Measurements from ENCODE around the gene CDH12.

The CDH12 gene

DNA sequence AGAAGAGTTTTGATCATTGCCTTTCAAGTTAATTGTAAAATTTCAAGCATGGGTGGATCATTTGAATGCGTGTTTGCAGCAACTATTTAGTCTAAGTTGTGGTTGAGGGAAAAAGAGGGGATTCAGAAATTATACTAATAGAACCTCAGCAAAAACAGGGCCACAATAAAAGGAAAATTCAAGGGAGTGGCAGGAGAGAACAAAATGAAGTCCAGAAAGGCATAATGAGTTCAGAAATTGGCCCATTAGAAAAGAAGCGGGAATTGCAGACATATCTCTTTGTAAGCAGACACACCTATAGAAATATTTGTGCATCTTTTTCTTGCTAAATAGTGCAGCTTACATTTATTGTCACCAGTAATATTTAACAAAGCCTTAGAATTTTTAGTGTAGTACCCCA, 960.0 kb downstream of the CDH12 start:
- TF ChIP-seq, protein P1, sequence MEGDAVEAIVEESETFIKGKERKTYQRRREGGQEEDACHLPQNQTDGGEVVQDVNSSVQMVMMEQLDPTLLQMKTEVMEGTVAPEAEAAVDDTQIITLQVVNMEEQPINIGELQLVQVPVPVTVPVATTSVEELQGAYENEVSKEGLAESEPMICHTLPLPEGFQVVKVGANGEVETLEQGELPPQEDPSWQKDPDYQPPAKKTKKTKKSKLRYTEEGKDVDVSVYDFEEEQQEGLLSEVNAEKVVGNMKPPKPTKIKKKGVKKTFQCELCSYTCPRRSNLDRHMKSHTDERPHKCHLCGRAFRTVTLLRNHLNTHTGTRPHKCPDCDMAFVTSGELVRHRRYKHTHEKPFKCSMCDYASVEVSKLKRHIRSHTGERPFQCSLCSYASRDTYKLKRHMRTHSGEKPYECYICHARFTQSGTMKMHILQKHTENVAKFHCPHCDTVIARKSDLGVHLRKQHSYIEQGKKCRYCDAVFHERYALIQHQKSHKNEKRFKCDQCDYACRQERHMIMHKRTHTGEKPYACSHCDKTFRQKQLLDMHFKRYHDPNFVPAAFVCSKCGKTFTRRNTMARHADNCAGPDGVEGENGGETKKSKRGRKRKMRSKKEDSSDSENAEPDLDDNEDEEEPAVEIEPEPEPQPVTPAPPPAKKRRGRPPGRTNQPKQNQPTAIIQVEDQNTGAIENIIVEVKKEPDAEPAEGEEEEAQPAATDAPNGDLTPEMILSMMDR (IDR thresholded peaks at IDR 0.05), result no peak
- H3K9me3 ChIP-seq, result no peaks in the 10 kb centered on the region
- DNase-seq, result no peak
- H3K4me3 ChIP-seq, result no peak overlapping the region
- no peaks in the 10 kb centered on the region for H3K36me3 ChIP-seq
- H3K27me3 ChIP-seq, result no peaks in the 10 kb centered on the region
- no peaks in the 10 kb centered on the region for H3K4me1 ChIP-seq
- no peak overlapping the region for H3K27ac ChIP-seq
- intact Hi-C loops (cut with DNase I; ENCODE audit: low total_unique reads), result no loop called here

DNA sequence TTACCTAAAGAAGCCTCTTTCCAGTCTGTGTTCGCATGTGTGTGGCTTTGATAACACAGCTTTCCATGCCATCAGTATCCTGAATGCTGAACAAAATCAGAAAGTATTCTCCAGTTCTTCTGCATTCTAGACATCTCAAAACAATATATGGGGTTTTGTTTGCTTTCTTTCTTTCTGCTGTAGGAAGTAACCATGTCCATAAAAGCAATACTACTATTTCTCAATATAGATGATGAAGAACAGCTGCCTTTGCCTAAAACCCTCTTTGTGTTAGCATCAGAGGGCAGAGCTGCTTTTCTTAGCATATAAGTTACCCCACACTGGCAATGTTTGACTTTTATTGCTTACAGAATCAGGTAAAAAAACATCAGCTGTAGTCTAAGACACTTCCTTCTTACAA, 963.6 kb downstream of the CDH12 start:
- Histone ChIP-seq H3K4me3 (no peak overlapping the region), H3K27me3 (no peaks in the 10 kb centered on the region), H3K27ac (no peak overlapping the region), H3K4me1 (no peaks in the 10 kb centered on the region), H3K9me3 (no peaks in the 10 kb centered on the region), H3K36me3 (no peaks in the 10 kb centered on the region)
- intact Hi-C loops (cut with DNase I; ENCODE audit: low total_unique reads), result no loop called here
- no peak for DNase-seq
- TF ChIP-seq, protein P1 (IDR thresholded peaks at IDR 0.05), result no peak

GRCh38 chr5:21882074-21882745, 970.9 kb downstream of the CDH12 start:
- H3K9me3 ChIP-seq, result no peaks in the 10 kb centered on the region
- no peak overlapping the region for H3K27ac ChIP-seq
- no peak for DNase-seq
- H3K4me3 ChIP-seq, result no peak overlapping the region
- H3K36me3 ChIP-seq, result no peaks in the 10 kb centered on the region
- intact Hi-C loops (cut with DNase I; ENCODE audit: low total_unique reads), result no loop called here
- TF ChIP-seq, protein P1 (IDR thresholded peaks at IDR 0.05), result no peak
- no peaks in the 10 kb centered on the region for H3K27me3 ChIP-seq
- no peaks in the 10 kb centered on the region for H3K4me1 ChIP-seq

DNA sequence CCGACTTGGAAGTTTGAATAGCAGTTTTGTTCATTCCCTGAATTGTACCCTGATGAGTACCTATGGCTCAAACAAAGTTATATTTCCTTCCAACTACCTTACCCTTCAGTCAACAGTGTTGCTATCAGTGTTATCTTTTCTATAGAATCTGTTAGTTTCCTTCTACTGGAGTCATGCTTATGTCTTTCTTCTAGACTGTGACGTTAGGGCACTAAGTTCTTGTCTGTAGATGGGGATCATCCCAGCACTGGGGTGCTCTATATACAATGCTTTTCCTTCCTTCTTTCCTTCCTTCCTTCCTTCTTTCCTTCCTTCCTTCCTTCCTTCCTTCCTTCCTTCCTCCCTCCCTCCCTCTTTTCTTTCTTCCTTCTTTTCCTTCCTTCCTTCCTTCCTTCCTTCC, 973.0 kb downstream of the CDH12 start:
- Histone ChIP-seq H3K4me1 (no peaks in the 10 kb centered on the region), H3K4me3 (no peak overlapping the region), H3K27me3 (no peaks in the 10 kb centered on the region), H3K27ac (no peak overlapping the region), H3K9me3 (no peaks in the 10 kb centered on the region), H3K36me3 (no peaks in the 10 kb centered on the region)
- TF ChIP-seq, protein P1 (IDR thresholded peaks at IDR 0.05), result no peak
- DNase-seq, result no peak
- intact Hi-C loops (cut with DNase I; ENCODE audit: low total_unique reads), result no loop called here

DNA sequence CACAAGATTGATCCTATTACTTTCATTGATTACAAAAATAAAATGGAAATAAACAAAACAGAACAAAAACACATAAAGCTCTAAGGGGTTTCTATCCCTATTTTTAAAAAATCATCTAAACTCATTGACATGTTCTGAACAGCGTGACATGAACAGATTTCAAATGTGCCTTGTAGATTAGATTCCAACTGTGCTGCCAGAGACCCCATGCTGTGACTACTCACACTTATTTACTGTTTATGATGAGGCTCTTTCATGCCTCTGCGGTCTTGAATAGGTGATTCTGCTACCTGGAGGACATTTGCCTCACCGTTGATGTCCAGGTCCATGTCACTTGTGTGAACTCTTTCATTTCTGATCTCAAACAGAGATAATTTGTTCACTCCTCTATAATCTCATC, 990.2 kb downstream of the CDH12 start:
- TF ChIP-seq, protein P1 (IDR thresholded peaks at IDR 0.05), result no peak
- DNase-seq, result no peak
- intact Hi-C loops (cut with DNase I; ENCODE audit: low total_unique reads), result no loop called here
- H3K4me3 ChIP-seq, result no peak overlapping the region
- H3K27me3 ChIP-seq, result no peaks in the 10 kb centered on the region
- no peaks in the 10 kb centered on the region for H3K4me1 ChIP-seq
- peaks cover 0 to 6% (median 0%) of the 10 kb centered on the region in 3 donors for H3K9me3 ChIP-seq
- H3K27ac ChIP-seq, result no peak overlapping the region
- H3K36me3 ChIP-seq, result no peaks in the 10 kb centered on the region

GRCh38 chr5:21858441-21858840, 994.7 kb downstream of the CDH12 start:
- TF ChIP-seq, protein P1 (IDR thresholded peaks at IDR 0.05), result no peak
- H3K36me3 ChIP-seq, result no peaks in the 10 kb centered on the region
- no peaks in the 10 kb centered on the region for H3K9me3 ChIP-seq
- H3K27ac ChIP-seq, result no peak overlapping the region
- no peak for DNase-seq
- no peak overlapping the region for H3K4me3 ChIP-seq
- intact Hi-C loops (cut with DNase I; ENCODE audit: low total_unique reads), result no loop called here
- H3K4me1 ChIP-seq, result no peaks in the 10 kb centered on the region
- no peaks in the 10 kb centered on the region for H3K27me3 ChIP-seq

Measured in tibial artery (tissue), 4 donors.